ENCODE data around the gene RND3.

The RND3 gene

GRCh38 chr2:150421126-150421651 is 66.3 kb downstream of the RND3 start:
- DNase-seq (ENCODE audit: insufficient read length, low spot score) (no peak), FAIRE-seq (no peak)
- TF ChIP-seq POU2F2 (IDR thresholded peaks at IDR 0.05; ENCODE audit: low read depth, low read length) (no peak), POLR2AphosphoS5 (IDR thresholded peaks at IDR 0.05; ENCODE audit: low read depth, low read length) (no peak), SPI1 (IDR thresholded peaks at IDR 0.05; ENCODE audit: low read depth, low read length) (no peak), TAF1 (IDR thresholded peaks at IDR 0.05; ENCODE audit: low read depth, low read length) (no peak), PAX5 (IDR thresholded peaks at IDR 0.05; ENCODE audit: insufficient read depth, low read length, severe bottlenecking) (no peak), POLR2A (IDR thresholded peaks at IDR 0.05; ENCODE audit: low read depth, low read length) (no peak)

GRCh38 chr2:150418916-150419315 is 68.6 kb downstream of the RND3 start:
- FAIRE-seq: no peak
- no peak for DNase-seq (ENCODE audit: insufficient read length, low spot score)
- TF ChIP-seq POLR2AphosphoS5 (IDR thresholded peaks at IDR 0.05; ENCODE audit: low read depth, low read length) (no peak), POU2F2 (IDR thresholded peaks at IDR 0.05; ENCODE audit: low read depth, low read length) (no peak), TAF1 (IDR thresholded peaks at IDR 0.05; ENCODE audit: low read depth, low read length) (no peak), POLR2A (IDR thresholded peaks at IDR 0.05; ENCODE audit: low read depth, low read length) (no peak), PAX5 (IDR thresholded peaks at IDR 0.05; ENCODE audit: insufficient read depth, low read length, severe bottlenecking) (no peak), SPI1 (IDR thresholded peaks at IDR 0.05; ENCODE audit: low read depth, low read length) (no peak)
